H1 (cell line): ENCODE measurements around the gene NTN5. TPM values are rescaled to one million over a fixed set of nuclear protein-coding genes. Genes with fewer than 3 reads are reported as not detected.

ENCODE experiments used
- CTCF ChIA-PET: fragments of 300-600 bp; sonication (Branson Sonifier 250); formaldehyde crosslinking; loops from one replicate; lab custom pipeline; 2021; ENCODE audit not compliant: partially characterized antibody; lab: Charles Lee
- POLR2A ChIA-PET: fragments of 300-600 bp; sonication (Branson Sonifier 250); formaldehyde crosslinking; loops from one replicate; lab custom pipeline; 2021; ENCODE audit warnings: inconsistent platforms; ENCODE audit not compliant: partially characterized antibody; lab: Charles Lee
- DNase-seq, 2 experiments: peaks; one replicate each; pipeline versions ENCODE4 v3.0.0 to v3.0.0-alpha.2; 2010 to 2022; ENCODE audit warnings: low spot score in 2 of 2, low read depth in 1 of 2, mixed read lengths in 1 of 2
- FAIRE-seq: peaks from 2 replicates; lab custom pipeline; 2011; peaks lifted over from hg19 to GRCh38; lab: Jason Lieb, UNC
- H2AFZ ChIP-seq: 2 replicates; pipeline ENCODE4 v1.8.1; 2012; ENCODE audit warnings: low read length, inconsistent platforms
- H2AK5ac ChIP-seq: 2 replicates; pipeline ENCODE4 v1.6.1; 2013; ENCODE audit warnings: low read depth, low read length
- H2BK120ac ChIP-seq: replicated peaks from 2 replicates; pipeline ENCODE3; 2013; ENCODE audit warnings: low read depth, low read length, inconsistent platforms
- H2BK12ac ChIP-seq: 2 replicates; pipeline ENCODE4 v1.6.1; 2013; ENCODE audit warnings: low read depth, low read length
- H2BK15ac ChIP-seq: 2 replicates; pipeline ENCODE4 v1.6.1; 2013; ENCODE audit warnings: low read length
- H2BK20ac ChIP-seq: 2 replicates; pipeline ENCODE4 v1.6.1; 2013; ENCODE audit warnings: low read length
- H2BK5ac ChIP-seq: 2 replicates; pipeline ENCODE4 v1.6.1; 2013; ENCODE audit warnings: low read depth, low read length
- H3K14ac ChIP-seq: 2 replicates; pipeline ENCODE4 v1.6.1; 2013; ENCODE audit warnings: inconsistent platforms; ENCODE audit not compliant: insufficient read length
- H3K18ac ChIP-seq: 2 replicates; pipeline ENCODE4 v1.6.1; 2013; ENCODE audit warnings: low read length; ENCODE audit errors: extremely low read depth
- H3K23ac ChIP-seq: 2 replicates; pipeline ENCODE4 v1.6.1; 2013; ENCODE audit warnings: inconsistent platforms; ENCODE audit not compliant: insufficient read length
- H3K23me2 ChIP-seq: 2 replicates; pipeline ENCODE4 v1.6.1; 2013; ENCODE audit warnings: low read depth, low read length
- H3K27ac ChIP-seq: 2 replicates; pipeline ENCODE4 v1.6.1; 2011; ENCODE audit warnings: low read depth, low read length, inconsistent platforms
- H3K27me3 ChIP-seq, 4 experiments: replicated peaks in 1 of 4; 1 replicate in 1 of 4; 2 replicates in 3 of 4; pipeline versions ENCODE4 v1.6.1 to v1.8.1; 2011 to 2013; ENCODE audit warnings: low read length in 3 of 4, mild to moderate bottlenecking in 3 of 4, inconsistent platforms in 2 of 4, mixed read lengths in 2 of 4, moderate library complexity in 1 of 4; ENCODE audit not compliant: control insufficient read depth in 3 of 4, insufficient read depth in 3 of 4; ENCODE audit errors: extremely low read depth in 1 of 4
- H3K36me3 ChIP-seq, 4 experiments: 2 replicates each; pipeline versions ENCODE4 v1.6.1 to v1.8.1; 2011 to 2013; ENCODE audit warnings: mild to moderate bottlenecking in 4 of 4, low read length in 3 of 4, moderate library complexity in 2 of 4, control low read depth in 1 of 4, inconsistent platforms in 1 of 4; ENCODE audit not compliant: insufficient read depth in 4 of 4, control insufficient read depth in 2 of 4
- H3K4ac ChIP-seq: replicated peaks from 2 replicates; pipeline ENCODE3; 2013; ENCODE audit warnings: low read length, low read depth, mixed read lengths, inconsistent platforms; ENCODE audit not compliant: insufficient read length
- H3K4me1 ChIP-seq, 4 experiments: replicated peaks in 1 of 4; 1 replicate in 1 of 4; 2 replicates in 3 of 4; pipeline versions ENCODE4 v1.6.1 to v1.8.1; 2011 to 2013; ENCODE audit warnings: low read length in 3 of 4, inconsistent platforms in 2 of 4, mixed read lengths in 1 of 4; ENCODE audit not compliant: insufficient read depth in 4 of 4, control insufficient read depth in 3 of 4
- H3K4me2 ChIP-seq, 2 experiments: 2 replicates each; pipeline versions ENCODE4 v1.6.1 to v1.8.1; 2011 to 2013; ENCODE audit warnings: low read depth in 2 of 2, low read length in 2 of 2, control low read depth in 1 of 2, inconsistent platforms in 1 of 2, mild to moderate bottlenecking in 1 of 2; ENCODE audit not compliant: insufficient read depth in 1 of 2
- H3K4me3 ChIP-seq, 4 experiments: fragments of 200-600, 300-600 bp in 1 of 4; sonication (generic), shearing (Covaris generic), sonication (Bioruptor Twin) in 1 of 4; 2 replicates each; pipeline versions ENCODE4 v1.5.1 to v1.8.1; 2011 to 2016; ENCODE audit warnings: low read length in 4 of 4, low read depth in 3 of 4, control low read depth in 2 of 4, inconsistent platforms in 2 of 4, mild to moderate bottlenecking in 2 of 4, mixed read lengths in 1 of 4, moderate library complexity in 1 of 4; ENCODE audit not compliant: insufficient read depth in 2 of 4; ENCODE audit errors: extremely low read depth in 1 of 4
- H3K56ac ChIP-seq: replicated peaks from 2 replicates; pipeline ENCODE3; 2013; ENCODE audit warnings: low read depth, mild to moderate bottlenecking, mixed read lengths, low read length, inconsistent platforms; ENCODE audit not compliant: insufficient read length
- H3K79me1 ChIP-seq: 2 replicates; pipeline ENCODE4 v1.6.1; 2013; ENCODE audit warnings: low read depth, low read length, control low read depth
- H3K79me2 ChIP-seq, 2 experiments: 2 replicates each; pipeline versions ENCODE4 v1.6.1 to v1.8.1; 2012 to 2013; ENCODE audit warnings: low read length in 2 of 2, mild to moderate bottlenecking in 2 of 2, inconsistent platforms in 1 of 2; ENCODE audit not compliant: insufficient read depth in 2 of 2, control insufficient read depth in 1 of 2
- H3K9ac ChIP-seq, 4 experiments: replicated peaks in 1 of 4; 1 replicate in 1 of 4; 2 replicates in 3 of 4; pipeline versions ENCODE4 v1.6.1 to v1.8.1; 2011 to 2013; ENCODE audit warnings: low read depth in 3 of 4, low read length in 3 of 4, control low read depth in 2 of 4, mild to moderate bottlenecking in 2 of 4, moderate library complexity in 2 of 4, inconsistent platforms in 1 of 4; ENCODE audit errors: extremely low read depth in 1 of 4
- H3K9me3 ChIP-seq, 2 experiments: 2 replicates each; pipeline versions ENCODE4 v1.6.1 to v1.8.1; 2012 to 2013; ENCODE audit warnings: mild to moderate bottlenecking in 2 of 2, moderate library complexity in 2 of 2, control low read depth in 1 of 2, inconsistent platforms in 1 of 2, low read depth in 1 of 2, low read length in 1 of 2, mixed read lengths in 1 of 2; ENCODE audit not compliant: insufficient read depth in 2 of 2
- H4K20me1 ChIP-seq, 2 experiments: replicated peaks in 1 of 2; 2 replicates each; pipeline versions ENCODE3 to v1.8.1; 2011 to 2013; ENCODE audit warnings: inconsistent platforms in 2 of 2, low read length in 2 of 2, mild to moderate bottlenecking in 1 of 2; ENCODE audit not compliant: insufficient read depth in 2 of 2, control insufficient read depth in 1 of 2
- H4K5ac ChIP-seq: 2 replicates; pipeline ENCODE4 v1.6.1; 2013; ENCODE audit warnings: low read length, low read depth, mixed read lengths, inconsistent platforms; ENCODE audit not compliant: insufficient read length
- H4K8ac ChIP-seq: 2 replicates; pipeline ENCODE4 v1.8.0; 2013; ENCODE audit warnings: mild to moderate bottlenecking, moderate library complexity, low read length, inconsistent platforms; ENCODE audit not compliant: insufficient read depth; ENCODE audit errors: extremely low read depth
- H4K91ac ChIP-seq: replicated peaks from 2 replicates; pipeline ENCODE3; 2013; ENCODE audit warnings: low read length, mixed read lengths, inconsistent platforms; ENCODE audit not compliant: insufficient read length
- CBX8 ChIP-seq: fragments of 300-800, 300-1000 bp; sonication (generic); IDR thresholded peaks from 2 replicates; pipeline ENCODE4 v1.7.1; 2016; ENCODE audit warnings: low read depth, low read length, borderline replicate concordance
- EZH2 ChIP-seq: fragments of 200-600 bp; sonication (generic); IDR thresholded peaks from 2 replicates; pipeline ENCODE4 v1.7.1; 2012; ENCODE audit warnings: low read depth, mild to moderate bottlenecking, moderate library complexity, low read length, inconsistent platforms; ENCODE audit not compliant: severe bottlenecking
- RBBP5 ChIP-seq: IDR thresholded peaks from 2 replicates; pipeline ENCODE4 v1.7.1; 2012; ENCODE audit warnings: low read depth, mild to moderate bottlenecking, inconsistent platforms, low read length, moderate library complexity, borderline replicate concordance
- SUZ12 ChIP-seq: fragments of 200-600 bp; sonication (generic); IDR thresholded peaks from 2 replicates; pipeline ENCODE4 v1.6.1; 2012; ENCODE audit warnings: mild to moderate bottlenecking, inconsistent platforms, low read length, moderate library complexity, mixed read lengths
- WGBS, 2 experiments: shearing (Covaris generic) in 1 of 2; methylation state at CpG; one replicate each; pipeline versions ENCODE4 v1.1.6 to v1.1.7; 2013 to 2015; ENCODE audit warnings: low lambda C conversion rate in 2 of 2, mixed read lengths in 2 of 2, inconsistent platforms in 1 of 2, low coverage in 1 of 2, missing lambda C conversion rate in 1 of 2; ENCODE audit not compliant: insufficient replicate concordance in 2 of 2, insufficient coverage in 1 of 2, insufficient read length in 1 of 2; ENCODE audit errors: extremely low coverage in 1 of 2, missing lambda C conversion rate in 1 of 2; 5-methylcytosine and 5-hydroxymethylcytosine counted together
- polyA plus RNA-seq, 7 experiments: library from polyadenylated mRNA; depleted of rRNA in 3 of 7; stranded (reverse) in 5 of 7; unstranded in 2 of 7; fragments of >200 nt in 5 of 7; fragments of 200-250 nt in 2 of 7; gene quantifications; 1 replicate in 5 of 7; 2 replicates in 1 of 7; 4 replicates in 1 of 7; pipeline versions ENCODE4 v1.2.1 to v1.2.3, GENCODE V29; 2011 to 2013; ENCODE audit warnings: missing spikeins in 2 of 7, mixed read lengths in 2 of 7
- total RNA-seq: library from RNA; stranded (reverse); fragmentation: NEBNext Ultra II Directional; extraction: Animal tissue kit (Norgen Biotek cat#: 25700); gene quantifications from 2 replicates; pipeline ENCODE4 v1.2.1, GENCODE V29; 2021
- TF ChIP-seq, protein P1 (sequence below): IDR thresholded peaks from 2 replicates; pipeline ENCODE4 v1.6.1; 2011; ENCODE audit warnings: low read length, improper control_type of control experiment

The NTN5 gene
- total and polyA plus RNA-seq, 2 of the 8 experiments (the other 6 are each of a cell fraction or from before 2014, with no cell fraction given) = 0.47 to 0.85 TPM

DNA sequence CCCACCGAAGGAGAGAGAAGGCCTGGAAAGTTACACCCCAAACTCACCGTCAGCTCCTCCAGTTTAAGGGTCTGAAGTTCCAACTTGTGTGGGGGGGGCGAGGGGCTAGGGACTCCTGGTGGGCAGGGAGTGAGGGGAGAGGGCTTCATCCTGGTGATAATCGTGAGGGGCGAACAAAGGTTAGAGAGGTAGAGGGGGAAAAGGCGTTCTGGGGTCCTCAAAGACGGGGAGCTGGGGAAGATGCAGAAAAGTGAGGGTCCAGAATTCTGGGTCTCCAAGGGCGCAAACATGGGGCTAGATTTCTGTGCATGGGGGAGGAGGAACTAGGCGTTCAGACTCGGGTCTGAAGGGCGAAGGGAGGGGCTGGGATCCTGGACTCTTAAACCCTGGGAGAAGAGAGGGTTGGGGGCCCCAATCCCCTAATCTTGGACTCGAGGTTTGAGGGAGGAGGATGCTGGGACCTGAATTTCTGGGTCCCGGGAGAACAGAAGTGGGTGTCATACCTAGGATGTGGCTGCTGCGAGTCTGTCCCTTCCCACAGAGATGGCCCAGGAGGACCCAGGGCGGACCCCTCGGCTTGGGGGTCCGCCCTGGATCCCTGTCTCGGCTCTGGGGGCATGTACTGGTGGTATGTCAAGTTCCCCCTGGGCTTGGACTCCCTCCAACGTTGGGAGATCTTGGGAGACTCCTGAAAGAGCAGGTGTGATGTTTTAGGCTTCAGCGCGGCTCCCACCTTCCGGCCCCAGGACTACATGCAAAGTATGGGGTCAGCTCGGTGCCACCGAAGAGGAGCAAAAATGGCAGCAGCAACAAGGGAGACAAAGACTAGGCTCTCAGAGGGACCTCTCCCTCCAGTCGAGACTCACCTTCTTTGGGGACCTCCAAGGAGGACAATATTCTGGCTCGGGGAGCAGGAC is 42.2 kb upstream of the NTN5 start:
- ChIA-PET CTCF (interaction anchor here (1.6 to 8.2 kb wide), 4 partner anchors 23 to 69 kb away, joined by 5 to 53 read pairs (median 18); partner anchors contain the start of gene CA11), POLR2A (interaction anchor here (0.8 to 7.7 kb wide), 15 partner anchors 10 to 157 kb away, joined by 3 to 59 read pairs (median 5); partner anchors contain the start of genes CA11, FGF21, FUT2 and IZUMO1)
- Histone ChIP-seq H2BK5ac (peak overlapping the region; percentile 71; the same call in 1 of the 2 replicates), H2BK20ac (peak overlapping the region; percentile 61; the same call in 1 of the 2 replicates), H3K4me3 (peak overlapping the region; percentile 37 to 76 (median 50)), H3K14ac (peak overlapping the region; percentile 42), H3K36me3 (no peaks in the 10 kb centered on the region), H4K91ac (peak overlapping the region; percentile 66), H3K4me1 (peaks cover 0 to 31% (median 12%) of the 10 kb centered on the region in 4 experiments; a peak in 6 of 7 replicates), H2BK15ac (no peak overlapping the region), H4K8ac (peak overlapping the region; percentile 58; the same call in 1 of the 2 replicates), H4K5ac (no peak overlapping the region), H3K79me1 (no peaks in the 10 kb centered on the region), H3K27ac (peak overlapping the region; percentile 70; the same call in 1 of the 2 replicates), H3K27me3 (no peaks in the 10 kb centered on the region), H2BK120ac (no peak overlapping the region), H3K9ac (peak overlapping the region in 3 of 4 experiments; percentile 20 to 29 (median 29); a peak in 4 of 7 replicates), H3K9me3 (0 out of 4 replicates have a peak, but pooled peaks cover 0 to 3% of the 10 kb centered on the region in 2 experiments), H3K56ac (peak overlapping the region; percentile 67), H2BK12ac (peak overlapping the region; percentile 27; the same call in 1 of the 2 replicates), H3K79me2 (no peaks in the 10 kb centered on the region), H3K23me2 (peaks cover 19% of the 10 kb centered on the region; the same call in 1 of the 2 replicates), H2AFZ (0 out of 2 replicates have a peak overlapping the region, but pooled peaks have one; percentile 30), H3K18ac (peak overlapping the region; percentile 25; the same call in 1 of the 2 replicates), H2AK5ac (no peak overlapping the region), H4K20me1 (no peaks in the 10 kb centered on the region)
- FAIRE-seq = no peak
- WGBS, 2 experiments = 80% methylated on average over 25 of the region's 26 CpGs; no CpG with 5 or more reads in 1 of the 2 experiments
- no peak for DNase-seq
- 0 out of 2 replicates have a peak, but pooled peaks have one; percentile 1 for TF ChIP-seq SUZ12
- TF ChIP-seq, protein P1, sequence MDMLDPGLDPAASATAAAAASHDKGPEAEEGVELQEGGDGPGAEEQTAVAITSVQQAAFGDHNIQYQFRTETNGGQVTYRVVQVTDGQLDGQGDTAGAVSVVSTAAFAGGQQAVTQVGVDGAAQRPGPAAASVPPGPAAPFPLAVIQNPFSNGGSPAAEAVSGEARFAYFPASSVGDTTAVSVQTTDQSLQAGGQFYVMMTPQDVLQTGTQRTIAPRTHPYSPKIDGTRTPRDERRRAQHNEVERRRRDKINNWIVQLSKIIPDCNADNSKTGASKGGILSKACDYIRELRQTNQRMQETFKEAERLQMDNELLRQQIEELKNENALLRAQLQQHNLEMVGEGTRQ = no peak
- no peak for TF ChIP-seq RBBP5
- no peak for TF ChIP-seq CBX8
- no peak for TF ChIP-seq EZH2
- TF ChIP-seq, all 59 proteins: peak for 1
- Histone ChIP-seq H3K4me2 (peak overlapping the region; percentile 78 to 82), H3K4ac (peak overlapping the region; percentile 21), H3K23ac (no peak overlapping the region)
